Measurements from ENCODE around the gene PTPRM. TPM values are rescaled to one million over a fixed set of nuclear protein-coding genes. Genes with fewer than 3 reads are reported as not detected.

PTPRM gene
- total and polyA plus RNA-seq, 2 experiments from 2014 or later: 1.6 to 5.3 TPM

GRCh38 chr18:8186413-8186812 is 619.3 kb downstream of the PTPRM start:
- H2AFZ ChIP-seq: no peak overlapping the region
- no peak overlapping the region for H3K27ac ChIP-seq (ENCODE audit: low read depth)
- no peak overlapping the region for H3K4me2 ChIP-seq
- no peaks in the 10 kb centered on the region for H3F3A ChIP-seq (replicated peaks; ENCODE audit: low read depth)
- Mint-ChIP-seq H3K4me1 (no peaks in the 10 kb centered on the region), H3K36me3 (ENCODE audit: low read depth) (no peaks in the 10 kb centered on the region), H3K27me3 (ENCODE audit: insufficient read depth, low read depth, poor library complexity) (no peaks in the 10 kb centered on the region), H3K9me3 (no peaks in the 10 kb centered on the region), H3K4me3 (no peak overlapping the region), H3K27ac (no peak overlapping the region)
- H4K20me1 ChIP-seq (replicated peaks; ENCODE audit: insufficient read depth): no peaks in the 10 kb centered on the region
- no peaks in the 10 kb centered on the region for H3K36me3 ChIP-seq (ENCODE audit: insufficient read depth)
- DNase-seq (ENCODE audit: low spot score) (no peak), ATAC-seq (no peak)
- no peak overlapping the region for H3K4me3 ChIP-seq
- no peaks in the 10 kb centered on the region for H3K4me1 ChIP-seq (ENCODE audit: insufficient read depth)
- TF ChIP-seq CTCF (conservative IDR thresholded peaks at IDR 0.05; ENCODE audit: low read depth in 2 of 2) (no peak), EZH2phosphoT487 (IDR thresholded peaks at IDR 0.05; ENCODE audit: unreplicated experiment) (no peak), JUNB (IDR thresholded peaks at IDR 0.05; ENCODE audit: unreplicated experiment) (no peak), STAT1 (IDR thresholded peaks at IDR 0.05; ENCODE audit: unreplicated experiment) (no peak), CREB1 (CRISPR knock-in tag; IDR thresholded peaks at IDR 0.05; ENCODE audit: low read depth) (no peak), REST (IDR thresholded peaks at IDR 0.05; ENCODE audit: unreplicated experiment) (no peak), EZH2 (IDR thresholded peaks at IDR 0.05; ENCODE audit: low read depth, unreplicated experiment) (no peak), ZNF331 (CRISPR knock-in tag; IDR thresholded peaks at IDR 0.05; ENCODE audit: low read depth) (no peak), ZNF114 (CRISPR knock-in tag; IDR thresholded peaks at IDR 0.05) (no peak), ETS1 (IDR thresholded peaks at IDR 0.05) (no peak), POLR2AphosphoS5 (IDR thresholded peaks at IDR 0.05; ENCODE audit: low read depth) (no peak), ZNF462 (CRISPR knock-in tag; IDR thresholded peaks at IDR 0.05) (no peak), NANOG (IDR thresholded peaks at IDR 0.05; ENCODE audit: borderline replicate concordance) (no peak)
- H3K9me2 ChIP-seq (ENCODE audit: insufficient read depth): 0 out of 2 replicates have a peak, but pooled peaks cover 4% of the 10 kb centered on the region
- H3K79me2 ChIP-seq (replicated peaks; ENCODE audit: insufficient read depth): no peaks in the 10 kb centered on the region
- no peaks in the 10 kb centered on the region for H3K27me3 ChIP-seq (ENCODE audit: insufficient read depth)
